AG09309 (cell line): Measurements from ENCODE around the gene PTPRN2.

Experiments
- DNase-seq: peaks from one replicate; pipeline ENCODE4 v3.0.0-alpha.2; 2010; ENCODE audit warnings: low read depth
- H3K4me3 ChIP-seq: 2 replicates; pipeline ENCODE4 v1.5.1; 2011; ENCODE audit warnings: mild to moderate bottlenecking, low read depth, low read length, moderate library complexity; ENCODE audit not compliant: control insufficient read depth
- TF ChIP-seq, protein P1 (sequence below): IDR thresholded peaks from 2 replicates; pipeline ENCODE4 v1.5.1; 2011; ENCODE audit warnings: mild to moderate bottlenecking, low read depth, low read length, inconsistent platforms; ENCODE audit not compliant: insufficient read depth, control insufficient read depth; ENCODE audit errors: missing control alignments

The PTPRN2 gene

GRCh38 chr7:157616931-157617330 is 970.7 kb downstream of the PTPRN2 start:
- DNase-seq = no peak
- TF ChIP-seq, protein P1, sequence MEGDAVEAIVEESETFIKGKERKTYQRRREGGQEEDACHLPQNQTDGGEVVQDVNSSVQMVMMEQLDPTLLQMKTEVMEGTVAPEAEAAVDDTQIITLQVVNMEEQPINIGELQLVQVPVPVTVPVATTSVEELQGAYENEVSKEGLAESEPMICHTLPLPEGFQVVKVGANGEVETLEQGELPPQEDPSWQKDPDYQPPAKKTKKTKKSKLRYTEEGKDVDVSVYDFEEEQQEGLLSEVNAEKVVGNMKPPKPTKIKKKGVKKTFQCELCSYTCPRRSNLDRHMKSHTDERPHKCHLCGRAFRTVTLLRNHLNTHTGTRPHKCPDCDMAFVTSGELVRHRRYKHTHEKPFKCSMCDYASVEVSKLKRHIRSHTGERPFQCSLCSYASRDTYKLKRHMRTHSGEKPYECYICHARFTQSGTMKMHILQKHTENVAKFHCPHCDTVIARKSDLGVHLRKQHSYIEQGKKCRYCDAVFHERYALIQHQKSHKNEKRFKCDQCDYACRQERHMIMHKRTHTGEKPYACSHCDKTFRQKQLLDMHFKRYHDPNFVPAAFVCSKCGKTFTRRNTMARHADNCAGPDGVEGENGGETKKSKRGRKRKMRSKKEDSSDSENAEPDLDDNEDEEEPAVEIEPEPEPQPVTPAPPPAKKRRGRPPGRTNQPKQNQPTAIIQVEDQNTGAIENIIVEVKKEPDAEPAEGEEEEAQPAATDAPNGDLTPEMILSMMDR = no peak
- no peak overlapping the region for H3K4me3 ChIP-seq

- no peak overlapping the region for H3K4me3 ChIP-seq
- DNase-seq = no peak
- TF ChIP-seq, protein P1 = no peak
Measured at GRCh38 chr7:157616426-157616825, 971.2 kb downstream of the PTPRN2 start.

- no peak for DNase-seq
- TF ChIP-seq, protein P1 = no peak
- H3K4me3 ChIP-seq = no peak overlapping the region
Measured at GRCh38 chr7:157615852-157616251, 971.8 kb downstream of the PTPRN2 start.

- H3K4me3 ChIP-seq = no peak overlapping the region
- DNase-seq = no peak
- TF ChIP-seq, protein P1 = no peak
Measured at GRCh38 chr7:157615101-157615817, 972.4 kb downstream of the PTPRN2 start.

GRCh38 chr7:157614457-157615020 is 973.1 kb downstream of the PTPRN2 start:
- no peak overlapping the region for H3K4me3 ChIP-seq
- DNase-seq = no peak
- TF ChIP-seq, protein P1 = no peak

GRCh38 chr7:157613575-157614322 is 973.9 kb downstream of the PTPRN2 start:
- no peak overlapping the region for H3K4me3 ChIP-seq
- DNase-seq = no peak
- TF ChIP-seq, protein P1 = no peak
